D341Med (cell line): ENCODE data around the gene PRKAR2B.

Experiments
- DNase-seq: peaks from one replicate; pipeline ENCODE4 v3.0.0; 2012; ENCODE audit warnings: low spot score

The PRKAR2B gene

GRCh38 chr7:107158028-107158427 lies 113.5 kb downstream of the PRKAR2B start:
- no peak for DNase-seq

GRCh38 chr7:107160389-107160788 lies 115.9 kb downstream of the PRKAR2B start:
- no peak for DNase-seq

- no peak for DNase-seq
Measured at GRCh38 chr7:107161415-107161814, 116.9 kb downstream of the PRKAR2B start.

GRCh38 chr7:107162475-107162874 lies 118.0 kb downstream of the PRKAR2B start:
- no peak for DNase-seq

- no peak for DNase-seq
Measured at GRCh38 chr7:107164092-107164491, 119.6 kb downstream of the PRKAR2B start.

GRCh38 chr7:107165341-107165740 lies 120.8 kb downstream of the PRKAR2B start:
- DNase-seq = no peak

- DNase-seq = no peak
Measured at GRCh38 chr7:107166736-107167426, 122.4 kb downstream of the PRKAR2B start.

GRCh38 chr7:107167483-107168232 lies 123.2 kb downstream of the PRKAR2B start:
- DNase-seq = peak; percentile 39

- peak; percentile 91 for DNase-seq
Measured at GRCh38 chr7:107168233-107169119, 124.0 kb downstream of the PRKAR2B start, which contains the start of gene HBP1. HBP1 (plus strand) TSS chr7:107169003; CDS start chr7:107179894, 10,891 bp downstream.

- peak; percentile 91 for DNase-seq
Measured at GRCh38 chr7:107169120-107170050, 124.9 kb downstream of the PRKAR2B start.

- DNase-seq = no peak
Measured at GRCh38 chr7:107170051-107170915, 125.8 kb downstream of the PRKAR2B start.

- DNase-seq = no peak
Measured at GRCh38 chr7:107171496-107171895, 127.0 kb downstream of the PRKAR2B start.

- no peak for DNase-seq
Measured at GRCh38 chr7:107172276-107173032, 127.9 kb downstream of the PRKAR2B start.

- DNase-seq = no peak
Measured at GRCh38 chr7:107173191-107173590, 128.7 kb downstream of the PRKAR2B start.

- DNase-seq = no peak
Measured at GRCh38 chr7:107173691-107174406, 129.3 kb downstream of the PRKAR2B start.

- no peak for DNase-seq
Measured at GRCh38 chr7:107179326-107180164, 135.0 kb downstream of the PRKAR2B start.

GRCh38 chr7:107180378-107180777 lies 135.9 kb downstream of the PRKAR2B start:
- peak; percentile 33 for DNase-seq

- no peak for DNase-seq
Measured at GRCh38 chr7:107181172-107181571, 136.7 kb downstream of the PRKAR2B start.
